Measurements from ENCODE around the gene REX1BD.
"Not testable (repeated sequence)": the region's sequence is repeated elsewhere in the genome, so short reads cannot be mapped to it uniquely, and the experiment has no call there.

Gene REX1BD

DNA sequence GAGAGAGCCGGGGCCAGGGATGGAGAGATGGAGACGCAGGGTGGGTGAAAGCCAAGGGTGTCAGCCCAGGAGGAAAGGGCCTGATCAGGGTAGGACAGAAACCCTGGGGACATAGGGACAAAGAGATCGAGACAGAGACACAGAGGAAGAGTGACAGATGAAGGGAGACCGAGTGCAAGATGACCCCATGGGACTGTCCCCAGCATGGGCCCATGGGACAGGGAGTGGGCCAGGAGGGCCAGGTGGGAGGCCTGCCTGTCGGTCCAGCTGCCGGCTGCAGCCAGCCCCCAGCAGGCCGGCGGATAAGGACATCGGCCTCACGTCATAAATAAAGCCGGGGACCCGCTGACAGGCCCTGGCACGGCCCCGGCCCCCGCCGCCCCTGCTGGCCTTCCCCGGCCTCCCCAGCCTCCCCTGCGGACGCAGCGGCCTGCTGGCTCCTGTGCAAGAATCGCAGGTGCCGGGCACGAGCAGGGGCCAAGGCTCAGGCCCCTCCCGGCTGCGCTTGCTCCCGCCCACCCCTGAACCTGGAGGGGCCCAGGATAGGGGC is 6.3 kb downstream of the REX1BD start:
- peak overlapping the region; percentile 33 for H3K9ac ChIP-seq (ENCODE audit: low read length)
- H3K4me1 ChIP-seq (ENCODE audit: insufficient read depth, low read length): peaks cover 12% of the 10 kb centered on the region
- H3K4me3 ChIP-seq (ENCODE audit: low read depth in 1 of 2, low read length in 2 of 2): peak overlapping the region in 1 of 2 donors; percentile 50
- no peak overlapping the region for H3K27ac ChIP-seq (ENCODE audit: low read depth, low read length)
- H3K36me3 ChIP-seq (ENCODE audit: insufficient read depth, low read length): peaks cover 7% of the 10 kb centered on the region
- H3K27me3 ChIP-seq (ENCODE audit: control insufficient read depth in 1 of 2, insufficient read depth in 2 of 2, low read length in 2 of 2): peaks cover 0 to 38% of the 10 kb centered on the region in 2 donors
- H3K9me3 ChIP-seq (ENCODE audit: low read length): no peaks in the 10 kb centered on the region

DNA sequence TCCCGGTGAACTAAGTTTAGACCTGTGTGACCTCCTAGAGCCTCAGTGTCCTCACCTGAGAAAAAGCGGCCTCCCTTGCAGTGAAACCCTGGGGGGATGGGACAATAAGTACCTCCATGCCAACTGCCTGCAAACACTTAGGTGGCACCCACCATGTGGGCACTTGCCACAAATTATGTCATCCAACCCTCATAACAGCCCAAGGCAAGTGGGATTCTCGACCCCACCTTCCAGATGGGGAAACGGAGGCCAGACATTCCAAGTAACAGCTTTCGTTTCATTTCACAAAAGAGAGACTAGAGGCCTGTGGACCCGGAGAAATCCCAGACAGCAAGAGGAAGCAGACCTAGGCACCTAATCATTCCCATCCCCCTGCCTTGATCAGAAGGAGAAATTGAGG is 6.9 kb downstream of the REX1BD start:
- Histone ChIP-seq H3K9me3 (ENCODE audit: low read length) (no peaks in the 10 kb centered on the region), H3K27me3 (ENCODE audit: control insufficient read depth in 1 of 2, insufficient read depth in 2 of 2, low read length in 2 of 2) (peaks cover 0 to 43% of the 10 kb centered on the region in 2 donors), H3K36me3 (ENCODE audit: insufficient read depth, low read length) (peaks cover 7% of the 10 kb centered on the region), H3K9ac (ENCODE audit: low read length) (no peak overlapping the region), H3K4me3 (ENCODE audit: low read depth in 1 of 2, low read length in 2 of 2) (no peak overlapping the region), H3K4me1 (ENCODE audit: insufficient read depth, low read length) (peaks cover 8% of the 10 kb centered on the region), H3K27ac (ENCODE audit: low read depth, low read length) (no peak overlapping the region)

DNA sequence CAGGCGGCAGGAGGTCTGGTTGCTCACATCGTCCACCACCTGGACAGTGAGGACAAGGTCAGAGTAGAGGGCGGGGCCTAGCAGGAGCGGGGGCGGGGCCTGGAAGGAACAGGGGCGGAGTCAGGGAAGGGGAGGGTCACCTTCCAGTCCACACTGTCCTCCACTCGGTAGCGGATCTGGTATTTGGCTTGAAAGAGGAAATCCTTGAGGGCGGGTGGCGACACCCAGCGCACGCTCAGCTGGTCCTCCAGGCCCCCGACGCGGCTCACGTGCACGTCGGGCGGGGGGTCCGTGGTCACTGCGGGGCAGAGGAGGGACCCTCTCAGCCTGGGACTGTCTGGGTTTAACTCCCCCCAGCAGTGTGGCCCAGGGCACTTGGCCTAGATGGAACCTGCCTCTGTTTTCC is 8.2 kb downstream of the REX1BD start:
- Histone ChIP-seq H3K9ac (ENCODE audit: low read length) (no peak overlapping the region), H3K36me3 (ENCODE audit: insufficient read depth, low read length) (no peaks in the 10 kb centered on the region), H3K9me3 (ENCODE audit: low read length) (no peaks in the 10 kb centered on the region), H3K27me3 (ENCODE audit: control insufficient read depth in 1 of 2, insufficient read depth in 2 of 2, low read length in 2 of 2) (peaks cover 0 to 43% of the 10 kb centered on the region in 2 donors), H3K4me3 (ENCODE audit: low read depth in 1 of 2, low read length in 2 of 2) (no peak overlapping the region), H3K4me1 (ENCODE audit: insufficient read depth, low read length) (peaks cover 8% of the 10 kb centered on the region), H3K27ac (ENCODE audit: low read depth, low read length) (no peak overlapping the region)

DNA sequence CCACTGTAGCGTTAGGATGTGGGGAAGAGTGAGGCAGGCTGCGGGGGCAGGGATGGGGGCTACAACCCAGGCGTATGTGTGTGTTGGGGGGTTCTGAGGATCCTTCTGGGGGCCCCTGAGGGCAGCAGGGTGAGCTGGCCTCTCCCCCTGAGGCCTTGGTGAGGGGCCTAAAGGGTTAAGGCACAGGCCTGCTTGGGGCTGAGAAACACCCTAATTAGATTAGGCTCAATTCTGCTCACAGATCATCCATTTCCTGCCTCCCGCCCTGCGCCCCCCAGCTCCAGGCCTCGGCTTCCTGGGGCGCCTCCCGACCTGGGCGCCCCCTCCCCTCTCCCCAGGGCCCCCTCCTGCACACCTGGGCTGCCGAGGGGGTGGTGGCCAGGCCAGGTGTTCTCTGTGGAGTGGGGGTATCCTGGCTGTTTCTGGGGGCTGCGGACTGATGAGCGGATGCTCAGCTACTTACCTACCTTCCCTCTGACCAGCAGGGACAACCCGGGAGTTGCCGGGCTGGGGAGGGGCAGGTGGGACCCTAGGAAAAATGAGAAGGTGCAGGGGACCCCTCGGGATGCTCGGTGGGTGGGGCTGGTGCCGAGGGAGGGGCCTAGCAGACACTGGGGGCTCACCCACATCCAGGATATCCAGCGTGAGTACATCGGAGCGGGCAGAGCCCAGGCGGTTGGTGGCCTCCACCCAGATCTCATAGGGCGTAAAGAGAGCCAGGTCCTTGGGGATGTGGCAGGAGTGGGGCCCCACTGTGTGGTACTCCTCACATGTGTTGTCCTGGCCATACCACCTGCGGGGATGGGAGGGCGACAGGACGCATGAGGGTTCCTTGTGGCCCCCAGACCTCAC is 9.4 kb downstream of the REX1BD start:
- no peak overlapping the region for H3K9ac ChIP-seq (ENCODE audit: low read length)
- H3K4me1 ChIP-seq (ENCODE audit: insufficient read depth, low read length): peaks cover 8% of the 10 kb centered on the region
- no peak overlapping the region for H3K4me3 ChIP-seq (ENCODE audit: low read depth in 1 of 2, low read length in 2 of 2)
- H3K27ac ChIP-seq (ENCODE audit: low read depth, low read length): no peak overlapping the region
- H3K27me3 ChIP-seq (ENCODE audit: control insufficient read depth in 1 of 2, insufficient read depth in 2 of 2, low read length in 2 of 2): peaks cover 0 to 53% of the 10 kb centered on the region in 2 donors
- no peaks in the 10 kb centered on the region for H3K9me3 ChIP-seq (ENCODE audit: low read length)
- no peaks in the 10 kb centered on the region for H3K36me3 ChIP-seq (ENCODE audit: insufficient read depth, low read length)

DNA sequence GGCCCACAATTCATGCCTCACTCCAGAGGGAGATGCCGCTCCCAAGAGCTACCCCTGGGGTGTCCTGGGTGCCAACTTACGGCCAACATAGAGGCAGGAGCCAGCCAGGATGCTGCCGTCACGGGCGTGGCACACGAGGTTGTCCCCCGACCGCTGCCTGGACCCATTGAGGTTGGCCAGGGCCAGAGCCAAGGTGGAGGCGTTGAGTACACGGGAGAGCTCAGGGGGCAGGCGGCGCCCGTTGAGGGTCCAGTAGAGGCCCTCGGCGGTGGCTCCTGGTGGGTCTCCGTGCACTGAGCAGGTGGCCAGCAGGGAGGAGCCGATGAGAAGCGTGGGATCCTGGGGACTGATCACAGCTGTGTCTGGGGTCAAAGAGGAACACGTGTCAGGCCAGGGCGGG is 10.9 kb downstream of the REX1BD start:
- Histone ChIP-seq H3K36me3 (ENCODE audit: insufficient read depth, low read length) (no peaks in the 10 kb centered on the region), H3K4me1 (ENCODE audit: insufficient read depth, low read length) (peaks cover 5% of the 10 kb centered on the region), H3K27ac (ENCODE audit: low read depth, low read length) (no peak overlapping the region), H3K4me3 (ENCODE audit: low read depth in 1 of 2, low read length in 2 of 2) (no peak overlapping the region), H3K9ac (ENCODE audit: low read length) (no peak overlapping the region), H3K9me3 (ENCODE audit: low read length) (no peaks in the 10 kb centered on the region), H3K27me3 (ENCODE audit: control insufficient read depth in 1 of 2, insufficient read depth in 2 of 2, low read length in 2 of 2) (peaks cover 5 to 67% of the 10 kb centered on the region in 2 donors)

DNA sequence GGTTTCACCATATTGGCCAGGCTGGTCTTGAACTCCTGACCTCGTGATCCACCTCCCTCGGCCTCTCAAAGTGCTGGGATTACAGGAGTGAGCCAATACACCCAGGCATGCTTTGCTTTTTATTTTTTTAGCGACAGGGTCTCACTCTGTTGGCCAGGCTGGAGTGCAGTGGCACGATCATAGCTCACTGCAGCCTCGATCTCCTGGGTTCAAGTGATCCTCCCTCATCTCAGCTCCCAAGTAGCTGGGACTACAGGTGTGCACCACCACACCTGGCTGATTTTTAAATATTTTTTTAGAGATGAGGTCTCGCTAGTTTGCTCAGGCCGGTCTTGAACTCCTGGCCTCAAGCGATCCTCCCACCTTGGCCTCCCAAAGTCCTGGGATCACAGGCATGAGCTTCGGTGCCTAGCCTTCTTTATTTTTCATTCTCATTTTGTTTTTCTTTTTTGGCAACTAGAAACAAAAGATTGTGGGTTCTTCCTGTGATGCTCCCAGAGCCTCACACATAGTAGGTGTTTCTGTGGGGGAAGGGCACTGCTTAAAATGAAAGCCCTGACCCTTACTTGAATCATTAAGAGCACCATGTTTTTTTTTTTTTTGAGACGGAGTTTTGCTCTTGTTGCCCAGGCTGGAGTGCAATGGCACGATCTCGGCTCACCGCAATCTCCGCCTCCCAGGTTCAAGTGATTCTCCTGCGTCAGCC is 12.2 kb downstream of the REX1BD start:
- not testable (repeated sequence) for H3K9ac ChIP-seq (ENCODE audit: low read length); H3K27ac ChIP-seq (ENCODE audit: low read depth, low read length); H3K36me3 ChIP-seq (ENCODE audit: insufficient read depth, low read length); H3K4me3 ChIP-seq (ENCODE audit: low read depth in 1 of 2, low read length in 2 of 2); H3K9me3 ChIP-seq (ENCODE audit: low read length); H3K4me1 ChIP-seq (ENCODE audit: insufficient read depth, low read length)
- H3K27me3 ChIP-seq (ENCODE audit: control insufficient read depth in 1 of 2, insufficient read depth in 2 of 2, low read length in 2 of 2): peaks cover 19 to 81% of the 10 kb centered on the region in 2 donors

GRCh38 chr19:18601875-18602274 is 13.3 kb downstream of the REX1BD start:
- H3K27me3 ChIP-seq (ENCODE audit: control insufficient read depth in 1 of 2, insufficient read depth in 2 of 2, low read length in 2 of 2): peaks cover 19 to 78% of the 10 kb centered on the region in 2 donors
- no peaks in the 10 kb centered on the region for H3K4me1 ChIP-seq (ENCODE audit: insufficient read depth, low read length)
- H3K9ac ChIP-seq (ENCODE audit: low read length): no peak overlapping the region

GRCh38 chr19:18603255-18603957 is 14.8 kb downstream of the REX1BD start:
- peaks cover 28 to 78% of the 10 kb centered on the region in 2 donors for H3K27me3 ChIP-seq (ENCODE audit: control insufficient read depth in 1 of 2, insufficient read depth in 2 of 2, low read length in 2 of 2)
- H3K27ac ChIP-seq (ENCODE audit: low read depth, low read length): no peak overlapping the region
- H3K4me3 ChIP-seq (ENCODE audit: low read depth in 1 of 2, low read length in 2 of 2): no peak overlapping the region

More at GRCh38 chr19:18601875-18602274, 13.3 kb downstream of the REX1BD start:
- Histone ChIP-seq H3K27ac (ENCODE audit: low read depth, low read length) (no peak overlapping the region), H3K9me3 (ENCODE audit: low read length) (no peaks in the 10 kb centered on the region), H3K36me3 (ENCODE audit: insufficient read depth, low read length) (no peaks in the 10 kb centered on the region), H3K4me3 (ENCODE audit: low read depth in 1 of 2, low read length in 2 of 2) (no peak overlapping the region)

DNA sequence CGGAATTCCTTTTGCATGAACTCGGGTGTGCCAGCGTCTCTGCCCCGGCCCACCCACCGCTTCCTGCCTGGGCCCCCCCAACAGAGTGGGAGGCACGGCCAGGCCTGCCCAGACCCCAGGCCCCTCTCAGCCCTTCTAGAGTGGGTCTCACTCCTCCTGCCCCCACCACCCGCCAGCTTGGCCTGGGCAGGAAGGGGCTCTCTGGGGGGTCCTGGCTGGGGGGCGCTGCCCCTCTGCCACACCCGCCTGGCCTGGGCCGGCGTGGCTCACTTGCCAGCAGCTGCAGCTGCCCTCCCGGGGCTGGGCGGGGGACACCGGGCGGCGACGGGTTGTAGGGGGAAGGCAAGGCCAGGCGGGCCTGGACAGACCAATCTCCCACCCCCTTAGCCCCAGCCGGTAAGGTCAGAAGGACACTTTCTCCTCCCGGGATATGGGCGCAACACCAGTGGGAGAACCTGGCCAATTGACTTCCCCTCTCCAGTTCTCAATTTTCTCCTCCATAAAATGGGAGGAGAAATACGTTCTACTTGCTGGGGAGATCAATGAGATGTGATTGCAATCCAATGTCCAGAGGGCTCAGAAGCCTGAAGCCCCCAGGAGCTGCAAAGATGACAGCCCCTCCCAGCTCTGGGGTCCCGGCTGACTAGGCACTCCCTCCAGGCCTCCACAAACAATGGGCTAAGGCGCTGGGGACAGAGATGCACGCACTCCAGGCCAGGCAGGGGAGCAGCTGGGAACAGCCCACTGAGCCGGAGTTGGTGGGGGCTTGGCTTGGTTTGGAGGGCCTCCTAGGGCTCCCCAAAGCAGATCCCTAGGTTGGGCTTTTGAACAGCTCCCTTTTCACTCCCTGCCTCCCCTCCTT is 15.6 kb downstream of the REX1BD start:
- Histone ChIP-seq H3K9me3 (ENCODE audit: low read length) (no peaks in the 10 kb centered on the region), H3K27me3 (ENCODE audit: control insufficient read depth in 1 of 2, insufficient read depth in 2 of 2, low read length in 2 of 2) (peaks cover 36 to 78% of the 10 kb centered on the region in 2 donors), H3K36me3 (ENCODE audit: insufficient read depth, low read length) (no peaks in the 10 kb centered on the region), H3K27ac (ENCODE audit: low read depth, low read length) (no peak overlapping the region), H3K4me3 (ENCODE audit: low read depth in 1 of 2, low read length in 2 of 2) (no peak overlapping the region), H3K4me1 (ENCODE audit: insufficient read depth, low read length) (no peaks in the 10 kb centered on the region), H3K9ac (ENCODE audit: low read length) (no peak overlapping the region)

More at GRCh38 chr19:18603255-18603957, 14.8 kb downstream of the REX1BD start:
- Histone ChIP-seq H3K36me3 (ENCODE audit: insufficient read depth, low read length) (no peaks in the 10 kb centered on the region), H3K4me1 (ENCODE audit: insufficient read depth, low read length) (no peaks in the 10 kb centered on the region), H3K9me3 (ENCODE audit: low read length) (no peaks in the 10 kb centered on the region), H3K9ac (ENCODE audit: low read length) (no peak overlapping the region)

DNA sequence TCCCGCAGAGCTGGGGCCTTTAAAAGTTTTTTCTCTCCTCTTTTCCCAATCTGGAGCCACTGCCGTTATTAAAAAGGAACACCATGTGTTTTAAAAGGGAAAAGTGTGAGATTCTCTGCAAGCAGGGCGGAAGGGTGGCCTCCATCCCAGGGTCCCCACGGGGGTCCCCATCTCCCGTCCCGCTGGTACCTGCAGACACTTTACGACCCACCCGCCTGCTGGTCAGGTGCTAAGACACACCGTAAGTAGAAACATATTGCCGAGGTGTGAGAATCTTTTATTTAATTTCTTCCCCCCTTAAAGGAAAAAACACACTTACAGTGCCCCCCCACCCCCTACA is 16.2 kb downstream of the REX1BD start:
- no peak overlapping the region for H3K27ac ChIP-seq (ENCODE audit: low read depth, low read length)
- H3K27me3 ChIP-seq (ENCODE audit: control insufficient read depth in 1 of 2, insufficient read depth in 2 of 2, low read length in 2 of 2): peaks cover 42 to 78% of the 10 kb centered on the region in 2 donors
- H3K36me3 ChIP-seq (ENCODE audit: insufficient read depth, low read length): no peaks in the 10 kb centered on the region
- no peak overlapping the region for H3K4me3 ChIP-seq (ENCODE audit: low read depth in 1 of 2, low read length in 2 of 2)
- H3K4me1 ChIP-seq (ENCODE audit: insufficient read depth, low read length): no peaks in the 10 kb centered on the region
- no peaks in the 10 kb centered on the region for H3K9me3 ChIP-seq (ENCODE audit: low read length)
- H3K9ac ChIP-seq (ENCODE audit: low read length): no peak overlapping the region

Measured in muscle layer of colon (tissue), 2 donors.